Mucosa of gallbladder (tissue), 1 donor: ENCODE measurements around the gene NDUFV3. TPM values are rescaled to one million over a fixed set of nuclear protein-coding genes. Genes with fewer than 3 reads are reported as not detected.
"Not testable (repeated sequence)": the region's sequence is repeated elsewhere in the genome, so short reads cannot be mapped to it uniquely, and the experiment has no call there.

Experiments used
- DNase-seq: peaks from one replicate; pipeline ENCODE4 v3.0.0-alpha.2; 2020; ENCODE audit warnings: low spot score
- total RNA-seq: library from RNA; stranded (reverse); gene quantifications from one replicate; pipeline ENCODE4 v1.2.1, GENCODE V29; 2021
- donor health status: DM: no; HTN: no; CAD: no.

Gene NDUFV3
- total RNA-seq, 1 donor from 2014 or later = 37.5 TPM

DNA sequence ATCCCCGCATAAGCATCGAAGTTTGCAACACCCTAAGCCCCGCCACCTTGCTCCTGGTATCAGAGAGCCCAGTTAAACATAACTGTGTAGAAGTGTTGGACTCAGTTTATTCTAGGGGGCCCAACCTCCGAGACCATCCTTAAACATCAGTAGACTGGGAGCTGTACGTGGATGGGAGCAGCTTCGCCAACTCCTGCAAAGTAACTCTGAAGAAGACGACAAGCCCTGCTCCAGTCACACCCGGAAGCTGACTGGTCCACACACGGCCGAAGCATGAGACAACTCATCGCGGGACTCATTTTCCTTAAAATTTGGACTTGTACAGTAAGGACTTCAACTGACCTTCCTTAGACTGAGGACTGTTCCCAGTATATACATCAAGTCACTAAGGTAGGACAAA is 40.9 kb downstream of the NDUFV3 start:
- DNase-seq = not testable (repeated sequence)

DNA sequence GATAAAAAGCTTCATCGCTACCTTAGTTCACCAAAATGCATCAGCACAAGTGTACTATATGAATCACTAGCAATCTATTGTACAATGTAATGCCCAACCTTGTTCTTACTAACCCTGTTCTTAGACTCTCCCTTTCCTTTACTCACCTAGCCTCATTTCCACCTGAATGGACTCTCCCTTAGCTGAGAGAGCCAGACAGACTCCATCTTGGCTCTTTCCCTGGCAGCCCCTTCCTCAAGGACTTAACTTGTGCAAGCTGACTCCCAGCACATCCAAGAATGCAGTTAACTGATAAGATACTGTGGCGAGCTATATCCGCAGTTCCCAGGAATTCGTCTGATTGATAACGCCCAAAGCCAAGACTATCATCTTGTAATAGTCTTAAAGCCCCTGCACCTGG is 43.3 kb downstream of the NDUFV3 start:
- not testable (repeated sequence) for DNase-seq

DNA sequence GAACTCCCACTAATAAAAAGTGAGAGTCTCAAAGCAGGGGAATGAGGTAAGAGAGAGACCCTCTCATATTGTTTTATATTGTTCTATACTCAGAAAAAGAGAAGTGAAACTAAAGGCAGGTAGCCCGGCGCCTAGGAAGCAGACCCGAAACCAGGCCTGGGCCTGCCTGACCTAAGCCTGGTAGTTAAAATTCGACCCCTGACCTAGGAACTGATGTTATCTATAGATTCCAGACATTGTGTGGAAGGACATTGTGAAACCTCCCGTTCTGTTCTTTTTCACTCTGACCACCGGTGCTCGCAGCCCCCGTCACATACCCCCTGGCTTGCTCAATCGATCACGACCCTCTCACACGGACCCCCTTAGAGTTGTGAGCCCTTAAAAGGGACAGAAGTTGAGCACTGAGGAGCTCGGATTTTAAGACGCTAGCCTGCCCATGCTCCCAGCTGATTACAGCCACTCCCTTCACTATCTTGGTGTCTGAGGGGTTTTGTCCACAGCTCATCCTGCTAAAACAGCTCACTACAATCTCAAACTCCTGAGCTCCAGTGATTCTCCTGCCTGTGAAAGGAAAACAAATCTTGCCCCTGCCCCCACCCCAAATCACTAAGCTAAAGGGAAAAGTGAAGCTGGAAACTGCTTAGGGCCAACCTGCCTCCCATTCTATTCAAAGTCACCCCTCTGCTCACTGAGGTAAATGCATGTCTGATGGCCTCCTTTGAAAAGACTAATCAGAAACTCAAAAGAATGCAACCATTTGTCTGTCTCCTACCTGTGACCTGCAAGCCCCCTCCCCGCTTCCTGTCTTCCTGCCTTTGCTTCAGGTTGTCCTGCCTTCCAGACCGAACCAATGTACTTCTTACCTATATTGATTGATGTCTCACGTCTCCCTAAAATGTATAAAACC is 44.2 kb downstream of the NDUFV3 start:
- DNase-seq = not testable (repeated sequence)

DNA sequence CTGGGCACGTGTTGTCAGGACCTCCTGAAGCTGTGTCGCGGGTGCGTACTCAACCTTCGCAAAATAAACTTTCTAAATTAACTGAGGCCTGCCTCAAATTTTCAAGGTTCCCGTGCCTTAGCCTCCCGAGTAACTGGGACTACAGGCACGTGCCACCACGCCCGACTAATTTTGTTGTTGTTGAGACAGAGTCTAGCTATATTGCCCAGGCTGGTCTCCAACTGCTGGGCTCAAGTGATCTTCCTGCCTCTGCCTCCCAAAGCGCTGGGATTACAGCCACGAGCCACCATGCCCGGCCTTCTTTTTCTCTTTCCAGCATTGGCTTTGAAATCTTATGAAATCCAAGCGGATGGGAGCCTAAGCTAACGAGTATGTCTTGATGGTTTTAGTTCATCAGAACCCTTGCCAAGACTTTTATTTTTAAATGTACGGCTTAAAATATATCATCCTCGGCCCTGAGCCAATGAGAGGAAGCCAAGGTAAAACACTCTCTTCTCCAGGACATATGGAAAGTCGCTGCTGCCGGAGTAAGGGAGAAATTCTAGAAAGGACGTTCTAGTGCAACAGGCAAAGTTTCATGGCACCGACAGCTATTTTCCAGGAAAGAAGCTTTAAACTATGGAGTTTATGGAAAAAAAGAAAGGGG is 45.0 kb downstream of the NDUFV3 start:
- DNase-seq = no peak

DNA sequence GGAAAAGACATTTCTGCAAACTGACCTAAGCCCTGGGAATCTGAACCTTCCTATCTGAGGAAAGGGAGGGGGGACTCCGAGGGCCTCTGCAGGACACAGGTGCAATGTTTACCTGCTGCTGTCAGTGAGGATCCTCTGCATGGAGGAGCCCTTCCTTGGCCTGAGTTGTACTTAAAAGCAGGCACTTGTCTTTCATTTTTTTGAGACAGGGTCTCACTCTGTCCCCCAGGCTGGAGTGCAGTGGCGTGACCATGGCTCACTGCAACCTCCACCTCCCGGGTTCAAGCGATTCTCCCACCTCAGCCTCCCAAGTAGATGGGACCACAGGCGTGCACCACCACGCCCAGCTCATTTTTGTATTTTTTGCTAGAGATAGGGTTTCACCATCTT is 45.5 kb downstream of the NDUFV3 start:
- not testable (repeated sequence) for DNase-seq

DNA sequence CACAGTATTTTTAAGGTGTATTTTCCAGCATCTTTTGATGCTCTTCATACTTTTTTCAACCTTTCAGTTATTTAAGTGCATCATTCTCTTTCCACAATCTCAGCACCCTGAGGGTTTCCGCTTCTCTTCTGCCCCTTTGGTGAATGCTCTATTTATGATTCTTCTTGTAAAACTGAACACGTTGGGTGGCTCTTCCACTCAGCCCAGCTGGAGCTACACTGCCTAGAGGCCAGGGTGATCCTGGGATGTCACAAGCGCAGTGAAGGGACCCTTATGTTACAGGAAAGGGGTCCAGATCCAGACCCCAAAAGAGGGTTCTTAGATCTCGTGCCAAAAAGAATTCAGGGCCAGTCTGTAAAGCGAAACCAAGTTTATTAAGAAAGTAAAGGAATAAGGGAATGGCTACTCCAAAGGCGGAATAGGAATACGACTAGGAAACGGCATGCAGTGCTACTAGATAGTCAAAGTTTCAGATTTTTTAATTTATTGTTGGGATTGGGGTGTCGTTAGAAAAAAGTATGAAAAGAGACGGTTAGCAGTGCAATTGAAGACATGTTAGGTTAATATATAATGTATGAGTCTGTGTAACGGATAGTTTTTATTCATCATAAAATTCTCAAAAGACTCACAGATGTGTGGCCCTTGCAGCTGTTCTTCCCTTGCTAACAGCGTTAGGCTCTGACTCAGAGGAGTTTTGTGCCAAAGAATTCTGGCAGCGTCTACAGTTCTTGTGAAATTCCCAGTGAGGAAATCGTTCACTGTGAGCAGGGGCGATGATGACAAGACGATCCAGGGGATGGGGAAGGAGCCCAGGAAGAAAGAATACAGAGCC is 46.7 kb downstream of the NDUFV3 start:
- peak; percentile 84 for DNase-seq

DNA sequence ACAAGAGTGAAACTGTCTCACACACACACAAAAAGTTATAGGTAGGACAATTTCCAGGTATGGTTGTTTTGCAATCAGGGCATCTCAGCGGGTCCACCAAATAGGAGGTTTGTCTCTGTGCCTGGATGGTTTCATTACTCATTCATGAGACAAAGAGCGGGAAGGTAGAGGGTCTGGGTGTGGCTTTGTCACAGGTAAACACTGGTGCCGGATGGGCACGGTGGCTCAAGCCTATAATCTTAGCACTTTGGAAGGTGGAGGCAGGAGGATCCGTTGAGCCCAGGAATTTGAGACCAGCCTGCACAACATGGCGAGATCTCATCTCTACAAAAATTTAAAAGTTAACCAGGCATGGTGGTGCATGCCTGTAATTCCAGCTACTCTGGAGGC is 48.6 kb downstream of the NDUFV3 start:
- no peak for DNase-seq

DNA sequence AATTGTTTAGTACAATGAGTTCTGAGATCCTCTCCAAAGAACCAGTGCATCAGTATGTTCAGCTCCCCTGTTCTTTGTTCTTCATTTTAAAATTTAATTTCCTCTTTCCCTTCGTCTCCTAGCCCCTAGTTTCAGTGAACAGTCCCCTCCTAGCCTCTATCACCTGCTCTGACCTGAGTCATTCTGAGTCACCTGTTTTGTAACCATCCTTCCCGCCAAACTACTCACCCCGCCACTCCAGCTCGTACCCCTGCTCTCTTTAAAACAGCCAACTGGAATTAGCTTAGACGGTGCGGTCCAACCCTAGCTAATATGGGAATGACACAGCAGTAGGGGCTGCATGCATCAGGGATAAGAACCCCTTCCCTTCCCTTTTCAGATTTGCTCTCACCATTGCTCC is 49.1 kb downstream of the NDUFV3 start:
- no peak for DNase-seq

DNA sequence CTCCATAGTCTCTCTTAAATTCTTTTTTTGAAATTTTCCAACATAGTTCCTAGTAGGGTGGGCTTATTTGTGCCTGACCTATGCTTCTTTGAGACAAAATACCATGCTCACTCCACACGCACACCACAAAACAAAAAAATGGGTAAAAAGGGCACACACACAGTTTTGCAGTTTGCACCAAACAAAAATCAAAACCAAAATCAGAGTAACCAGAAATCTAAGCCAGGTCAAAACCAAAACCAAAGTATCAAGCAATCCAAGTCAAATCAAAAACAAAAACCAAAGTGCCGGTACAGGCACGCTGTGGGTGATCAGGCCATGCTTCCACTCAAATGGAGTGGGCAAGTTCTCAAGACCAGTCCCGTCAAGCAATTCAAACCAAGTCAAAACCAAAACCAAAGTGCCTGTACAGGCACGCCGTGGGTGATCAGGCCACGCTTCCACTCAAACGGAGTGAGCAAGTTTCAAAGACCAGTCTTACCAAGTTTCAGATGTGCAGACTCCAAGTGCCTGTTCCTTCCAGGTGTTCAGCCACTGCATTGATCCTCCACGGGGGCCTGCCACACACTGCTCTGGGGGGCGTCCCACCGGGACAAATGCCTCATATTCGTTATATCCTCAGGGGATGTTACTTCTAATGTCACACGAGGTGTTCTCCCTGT is 56.1 kb downstream of the NDUFV3 start:
- not testable (repeated sequence) for DNase-seq

DNA sequence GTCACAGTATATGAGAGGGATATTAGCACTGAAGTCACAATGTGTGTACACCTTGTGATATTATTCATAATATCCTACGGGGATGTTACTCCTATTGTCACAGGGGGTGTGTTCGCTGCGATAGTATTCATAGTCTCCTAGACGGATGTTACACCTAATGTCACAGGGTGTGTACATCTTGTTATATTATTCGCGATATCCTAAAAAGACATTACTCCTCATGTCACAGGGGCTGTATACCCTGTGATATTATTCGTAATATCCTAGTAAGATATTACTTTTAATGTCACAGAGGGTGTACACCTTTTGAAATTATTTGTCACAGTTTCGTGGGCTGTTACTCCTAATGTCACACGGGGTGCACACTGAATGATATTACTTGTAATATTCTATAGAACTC is 58.1 kb downstream of the NDUFV3 start:
- not testable (repeated sequence) for DNase-seq

DNA sequence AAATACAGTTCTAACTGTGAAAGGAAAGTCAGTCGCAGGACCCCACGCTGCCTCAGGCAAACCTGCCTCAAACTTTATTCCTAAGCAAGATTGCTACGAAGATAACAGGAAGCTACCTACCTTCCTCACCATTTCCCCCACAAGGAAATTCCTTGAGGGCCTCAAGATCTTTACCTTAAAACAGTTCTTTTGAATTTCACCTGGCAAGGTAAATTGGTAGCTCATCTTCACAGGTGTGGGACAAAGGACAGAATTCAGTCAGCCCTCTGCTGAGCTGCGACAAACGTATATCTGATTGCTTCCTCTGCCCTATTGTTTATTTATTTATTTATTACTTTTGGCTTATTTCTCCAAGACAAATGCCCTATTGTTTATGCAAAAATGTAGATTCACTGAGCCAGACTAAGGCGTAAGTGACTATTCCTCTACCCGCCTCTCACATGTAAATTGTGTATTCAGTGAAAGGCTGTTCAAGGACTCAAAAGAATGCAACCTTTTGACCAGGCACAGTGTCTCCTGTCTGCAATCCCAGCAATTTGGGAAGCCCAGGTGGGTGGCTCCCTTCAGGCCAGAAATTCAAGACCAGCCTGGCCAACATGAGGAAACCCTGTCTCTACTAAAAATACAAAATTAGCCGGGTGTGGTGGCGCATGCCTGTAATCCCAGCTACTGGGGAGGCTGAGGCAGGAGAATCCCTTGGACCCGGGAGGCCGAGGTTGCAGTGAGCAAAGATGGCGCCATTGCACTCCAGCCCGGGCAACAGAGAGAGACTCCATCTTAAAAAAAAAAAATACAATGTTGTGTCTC is 63.9 kb downstream of the NDUFV3 start:
- DNase-seq = no peak

DNA sequence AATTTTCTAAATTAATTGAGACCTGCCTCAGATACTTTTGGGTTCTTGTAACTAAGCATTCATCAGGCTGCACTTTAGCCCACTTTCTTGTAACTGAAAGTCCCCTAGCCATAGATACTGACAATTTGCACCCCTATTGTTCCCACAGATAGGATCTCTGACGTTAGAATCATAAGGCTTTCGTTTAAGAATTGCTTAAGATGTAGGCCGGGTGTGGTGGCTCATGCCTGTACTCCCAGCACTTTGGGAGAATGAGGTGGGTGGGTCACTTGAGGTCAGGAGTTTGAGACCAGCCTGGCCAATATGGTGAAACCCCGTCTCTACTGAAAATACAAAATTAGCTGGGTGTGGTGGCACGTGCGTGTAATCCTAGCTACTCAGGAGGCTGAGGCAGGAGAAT is 65.0 kb downstream of the NDUFV3 start:
- not testable (repeated sequence) for DNase-seq

DNA sequence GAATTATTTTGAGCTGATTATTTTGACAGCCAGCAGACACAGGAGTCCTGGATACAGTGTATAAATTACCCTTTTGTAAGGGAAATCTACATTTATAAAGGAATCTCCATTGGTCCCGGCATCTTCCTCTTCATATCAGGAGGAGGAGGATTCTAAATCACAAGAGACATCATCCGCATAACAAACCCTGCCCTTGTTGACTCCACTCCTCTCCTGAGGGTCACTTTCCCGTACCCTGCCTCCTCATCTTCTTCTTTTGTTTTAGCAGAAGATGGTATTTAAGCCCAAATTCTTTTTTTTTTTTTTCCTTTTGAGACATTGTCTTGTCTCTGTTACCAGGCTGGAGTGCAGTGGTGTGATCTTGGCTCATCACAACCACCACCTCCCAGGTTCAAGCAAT is 66.6 kb downstream of the NDUFV3 start:
- no peak for DNase-seq

DNA sequence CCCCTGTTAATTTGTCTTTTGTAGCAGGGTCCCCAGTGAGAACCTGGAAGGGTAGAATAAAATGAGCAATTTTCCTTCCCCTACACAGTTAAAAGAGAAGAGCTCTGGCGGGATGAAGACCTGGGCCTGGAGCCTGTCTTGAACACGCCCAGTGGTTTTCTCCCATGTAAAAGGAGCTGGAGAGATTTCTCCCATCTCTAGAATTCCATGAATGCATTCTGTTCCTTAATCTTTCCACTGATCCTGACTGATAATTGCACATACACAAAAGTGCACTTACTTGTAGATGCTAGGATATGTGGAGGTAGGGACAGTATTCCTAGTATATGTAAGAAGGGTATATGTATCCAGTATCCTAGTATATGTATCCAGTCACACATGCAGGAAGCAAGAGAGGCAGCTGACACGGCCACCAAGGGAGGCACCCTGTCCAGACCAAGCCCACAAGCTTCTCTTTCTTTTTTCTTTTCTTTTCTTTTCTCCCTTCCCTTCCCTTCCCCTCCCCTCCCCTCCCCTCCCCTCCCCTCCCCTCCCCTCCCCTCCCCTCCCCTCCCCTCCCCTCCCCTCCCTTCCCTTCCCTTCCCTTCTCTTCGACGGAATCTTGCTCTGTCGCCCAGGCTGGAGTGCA is 69.4 kb downstream of the NDUFV3 start:
- DNase-seq = no peak

Other genes with a start within 250 kb of the NDUFV3 start
- 22.8 TPM for gene PDE9A, start 239.7 kb upstream of the NDUFV3 start, total RNA-seq
- gene WDR4, start 13.8 kb upstream of the NDUFV3 start, total RNA-seq = 14.8 TPM
- gene ERVH48-1, start 32.3 kb downstream of the NDUFV3 start, total RNA-seq = not detected
- gene PKNOX1, start 81.3 kb downstream of the NDUFV3 start, total RNA-seq = 21.7 TPM
- 8.5 TPM for gene CBS, start 182.5 kb downstream of the NDUFV3 start, total RNA-seq
- 18.0 TPM for gene U2AF1, start 214.3 kb downstream of the NDUFV3 start, total RNA-seq